Islet of Langerhans (tissue), 1 donor: ENCODE measurements around the gene IGSF9.

ENCODE experiments used
- FAIRE-seq: peaks from one replicate; lab custom pipeline; 2011; peaks lifted over from hg19 to GRCh38; lab: Jason Lieb, UNC

The IGSF9 gene

GRCh38 chr1:159931795-159932173 lies 13.6 kb downstream of the IGSF9 start:
- no peak for FAIRE-seq

- no peak for FAIRE-seq
Observed at GRCh38 chr1:159931101-159931794, 14.2 kb downstream of the IGSF9 start.

GRCh38 chr1:159930634-159931033 lies 14.8 kb downstream of the IGSF9 start:
- no peak for FAIRE-seq

- no peak for FAIRE-seq
Observed at GRCh38 chr1:159930216-159930615, 15.2 kb downstream of the IGSF9 start.

GRCh38 chr1:159929155-159930051 lies 16.0 kb downstream of the IGSF9 start:
- FAIRE-seq, result no peak

GRCh38 chr1:159928491-159929050 lies 16.8 kb downstream of the IGSF9 start:
- no peak for FAIRE-seq

GRCh38 chr1:159927849-159928431 lies 17.5 kb downstream of the IGSF9 start:
- FAIRE-seq, result no peak

- FAIRE-seq, result no peak
Observed at GRCh38 chr1:159927211-159927848, 18.1 kb downstream of the IGSF9 start.

GRCh38 chr1:159925719-159926078 lies 19.7 kb downstream of the IGSF9 start:
- no peak for FAIRE-seq

GRCh38 chr1:159924791-159925718 lies 20.4 kb downstream of the IGSF9 start, which contains the start of gene TAGLN2:
TAGLN2 (minus strand) TSS chr1:159925507; CDS start chr1:159920509, 4,998 bp downstream.
- no peak for FAIRE-seq

- no peak for FAIRE-seq
Observed at GRCh38 chr1:159924025-159924790, 21.2 kb downstream of the IGSF9 start.

GRCh38 chr1:159923203-159924024 lies 22.0 kb downstream of the IGSF9 start:
- no peak for FAIRE-seq

- no peak for FAIRE-seq
Observed at GRCh38 chr1:159922511-159923202, 22.8 kb downstream of the IGSF9 start.

- no peak for FAIRE-seq
Observed at GRCh38 chr1:159921700-159922504, 23.5 kb downstream of the IGSF9 start.

GRCh38 chr1:159921251-159921650 lies 24.2 kb downstream of the IGSF9 start:
- no peak for FAIRE-seq

- no peak for FAIRE-seq
Observed at GRCh38 chr1:159920651-159921050, 24.8 kb downstream of the IGSF9 start.

GRCh38 chr1:159920202-159920601 lies 25.2 kb downstream of the IGSF9 start:
- FAIRE-seq, result no peak
